Stimulated activated CD8-positive, alpha-beta memory T cell treated with anti-CD3 and anti-CD28 coated beads, Interleukin-4, amount 100 ng/mL, for 4 hours (primary cell): ENCODE results near the gene AMZ2.
"Not testable (repeated sequence)": the region's sequence is repeated elsewhere in the genome, so short reads cannot be mapped to it uniquely, and the experiment has no call there.

ENCODE experiments used
- DNase-seq, 2 donors: peaks; one replicate each; pipeline ENCODE4 v3.0.0-alpha.2; 2020; ENCODE audit warnings: low read depth in 2 of 2, low spot score in 1 of 2

AMZ2 gene

DNA sequence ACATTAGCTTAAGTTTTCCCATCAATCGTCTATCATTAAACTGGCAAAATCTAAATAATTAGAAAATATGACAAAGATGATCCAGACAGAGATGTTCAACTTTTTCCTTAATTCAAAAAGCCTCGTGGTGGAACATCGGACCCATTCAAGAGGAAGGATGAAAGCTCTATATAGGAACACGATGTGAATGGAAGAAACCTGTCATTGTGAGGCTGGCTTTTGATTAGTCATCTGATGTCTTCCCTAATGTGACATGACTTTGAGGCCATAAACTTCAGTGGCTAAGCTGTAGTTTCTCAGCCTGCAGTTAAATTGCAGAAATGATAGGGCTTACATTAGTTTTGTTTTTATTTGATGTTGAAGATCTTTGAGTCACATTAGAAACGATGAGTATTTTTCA, 1.0 kb downstream of the AMZ2 start:
- DNase-seq = no peak

DNA sequence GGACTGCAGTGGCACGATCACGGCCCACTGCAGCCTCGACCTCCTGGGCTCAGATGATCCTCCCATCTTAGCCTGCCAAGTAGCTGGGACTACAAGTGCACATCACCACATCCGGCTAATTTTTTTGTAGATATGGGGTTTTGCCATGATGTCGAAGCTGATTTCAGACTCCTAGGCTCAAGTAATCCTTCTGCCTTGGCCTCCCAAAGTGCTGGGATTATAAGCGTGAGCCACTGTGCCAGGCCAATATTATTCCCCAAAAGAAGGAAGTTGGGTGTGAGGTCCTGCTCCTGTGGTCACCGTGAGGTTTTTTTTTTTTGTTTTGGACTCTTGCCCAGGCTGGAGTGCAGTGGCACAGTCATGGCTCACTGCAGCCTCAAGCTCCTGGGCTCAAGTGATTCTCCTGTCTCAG, 1.5 kb downstream of the AMZ2 start:
- DNase-seq = no peak

DNA sequence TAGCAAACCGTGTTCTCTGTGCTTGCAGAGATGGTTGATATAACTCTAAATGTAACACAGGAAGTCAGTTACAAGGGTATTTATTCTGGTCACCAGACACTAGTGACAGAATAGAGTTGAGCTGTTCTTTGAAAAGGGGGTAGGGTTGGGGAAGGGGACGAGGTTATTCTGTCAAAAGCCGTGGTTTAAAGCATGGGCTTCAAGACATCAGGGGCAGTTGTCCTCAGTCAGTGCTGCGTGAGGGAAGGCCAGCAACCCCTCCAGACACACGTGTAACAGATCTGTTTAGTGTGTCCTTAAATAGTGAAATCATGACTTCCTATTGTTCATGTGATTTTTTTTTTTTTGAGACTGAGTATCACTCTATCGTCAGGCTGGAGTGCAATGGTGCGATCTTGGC, 5.6 kb downstream of the AMZ2 start:
- not testable (repeated sequence) for DNase-seq

DNA sequence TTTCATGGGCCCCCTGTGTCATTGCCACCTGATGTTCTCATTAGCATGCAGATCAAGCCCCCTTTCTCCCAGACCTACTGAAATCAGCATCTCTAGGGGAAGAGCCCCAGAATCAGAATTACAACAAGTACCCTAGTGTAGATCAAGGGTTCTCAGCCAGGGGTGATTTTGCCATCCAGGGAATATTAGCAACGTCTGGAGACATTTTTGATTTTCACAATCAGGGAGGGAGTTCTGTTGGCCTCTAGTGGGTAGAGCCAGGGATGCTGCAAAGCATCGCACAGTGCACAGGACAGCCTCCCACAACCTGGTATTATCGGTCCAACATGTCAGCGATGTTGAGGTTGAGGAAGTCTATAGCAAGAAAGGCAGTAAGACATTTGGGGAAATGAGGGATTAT, 7.3 kb downstream of the AMZ2 start:
- DNase-seq = no peak

DNA sequence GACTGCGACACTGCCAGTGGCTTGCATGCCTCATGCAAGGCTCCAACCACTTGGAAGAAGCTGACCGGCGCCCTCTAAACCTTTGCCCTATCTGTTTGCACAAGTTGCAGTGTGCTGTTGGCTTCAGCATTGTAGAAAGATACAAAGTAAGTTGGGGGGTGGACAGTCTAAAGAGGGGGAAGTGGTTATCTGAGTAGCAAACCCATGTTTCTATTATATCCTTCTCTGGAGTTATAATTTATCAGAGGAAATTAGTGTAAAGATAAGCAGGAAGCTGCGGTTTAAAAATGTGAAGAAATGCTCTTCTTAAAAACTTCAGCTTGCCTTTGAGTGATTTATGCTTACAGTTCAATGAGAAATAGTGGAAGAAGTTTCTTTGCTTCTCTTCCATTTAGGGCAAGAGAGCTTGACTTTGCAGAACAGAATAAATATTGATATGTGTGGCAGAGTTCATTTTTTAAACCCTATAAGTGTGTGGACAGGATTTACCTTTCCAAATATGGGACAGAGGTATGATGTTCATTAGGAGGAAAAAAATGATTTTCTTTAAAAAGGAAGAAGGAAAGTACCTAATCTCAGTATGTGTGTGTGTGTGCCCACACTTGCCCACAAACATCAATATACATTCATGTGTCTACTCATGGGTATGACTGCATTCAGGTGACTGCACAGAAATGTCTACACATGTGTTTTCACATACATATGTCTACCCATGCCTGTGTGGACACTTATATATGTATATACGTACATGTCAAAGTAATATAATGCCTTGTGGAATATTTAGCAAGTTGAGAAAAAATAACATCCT, 8.1 kb downstream of the AMZ2 start:
- no peak for DNase-seq

DNA sequence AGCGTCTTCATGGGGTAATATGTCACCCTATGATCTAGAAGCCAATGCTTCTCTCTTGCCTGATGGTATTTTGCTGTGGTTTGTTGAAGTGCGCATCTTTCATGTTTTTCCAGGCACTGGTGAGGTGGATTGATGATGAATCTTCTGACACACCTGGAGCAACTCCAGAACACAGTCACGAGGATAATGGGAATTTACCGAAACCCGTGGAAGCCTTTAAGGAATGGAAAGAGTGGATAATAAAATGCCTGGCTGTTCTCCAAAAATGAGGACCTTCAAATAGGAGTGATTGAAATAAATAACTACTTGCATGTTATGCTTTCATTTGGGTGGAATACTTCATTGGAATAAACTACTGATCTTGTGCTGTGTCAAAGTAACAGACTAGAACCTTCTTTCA, 8.9 kb downstream of the AMZ2 start:
- not testable (repeated sequence) for DNase-seq

DNA sequence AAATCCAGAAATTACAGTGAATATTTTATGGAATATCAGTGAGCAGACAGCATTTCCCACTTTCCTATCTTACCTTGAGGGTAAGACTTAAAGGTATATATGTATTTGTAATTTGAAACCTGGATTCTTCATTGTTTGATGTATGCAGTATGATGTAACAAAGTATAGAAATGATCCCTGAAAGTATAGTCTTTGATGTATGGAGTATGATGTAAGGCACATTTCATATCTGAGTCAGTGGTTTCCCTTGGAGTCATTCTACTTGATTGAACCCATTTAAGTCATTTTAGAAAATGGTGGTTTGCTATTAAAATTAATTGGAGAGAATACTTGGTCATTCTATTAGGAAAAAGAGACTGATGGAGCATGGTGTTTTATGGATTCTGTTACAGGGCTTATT, 10.1 kb downstream of the AMZ2 start:
- no peak for DNase-seq

DNA sequence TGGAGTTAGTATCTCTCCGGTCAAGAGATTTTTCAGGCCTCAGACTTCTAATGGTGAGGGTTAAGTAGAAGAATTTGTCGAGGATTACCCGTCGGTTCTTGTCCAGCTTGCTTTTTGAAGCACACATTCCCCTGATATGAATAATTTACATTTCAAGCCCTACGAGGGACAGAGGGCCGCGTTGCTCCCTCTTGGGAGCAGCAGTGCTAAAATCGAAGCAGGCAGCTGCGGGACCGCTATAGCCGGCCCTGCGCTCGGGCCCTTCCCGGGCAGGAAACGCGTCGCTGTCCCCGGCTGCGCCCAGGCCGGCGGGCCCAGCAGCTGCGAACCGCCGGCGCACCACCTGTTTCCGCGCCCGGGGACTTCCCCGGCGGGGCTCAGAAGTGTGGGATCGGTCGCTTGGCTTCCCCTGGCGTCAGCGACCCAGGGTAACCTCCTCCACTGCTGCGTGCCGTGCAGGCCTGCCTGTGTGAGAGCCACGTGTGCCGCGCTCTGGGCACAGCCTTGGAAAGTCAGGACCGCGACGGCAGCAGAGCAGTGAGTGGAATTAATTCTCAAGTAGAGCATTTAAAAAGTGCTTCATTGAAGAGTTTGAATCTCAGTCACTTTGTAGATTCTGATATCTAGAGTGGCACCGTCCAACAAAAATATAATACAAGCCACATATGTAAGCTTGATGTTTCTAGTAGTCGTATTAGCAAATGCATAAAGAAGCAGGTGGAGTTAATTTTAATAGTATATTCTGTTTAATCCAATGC, 11.2 kb downstream of the AMZ2 start:
- peak; percentile 33 to 46 for DNase-seq

DNA sequence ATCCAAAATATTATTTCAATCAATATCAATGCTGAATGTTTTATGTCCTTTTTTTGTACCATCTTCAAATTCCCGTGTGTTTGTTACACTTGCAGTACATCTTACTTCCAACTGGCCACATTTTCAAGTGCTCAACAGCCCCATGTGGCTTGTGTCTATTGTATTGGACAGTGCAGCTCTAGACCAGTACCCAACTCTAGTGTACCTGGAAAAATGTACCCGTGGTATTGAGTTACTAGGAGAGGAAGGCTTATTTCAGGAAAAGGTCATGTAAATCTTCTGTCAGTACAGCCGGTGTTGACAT, 11.8 kb downstream of the AMZ2 start:
- DNase-seq = not testable (repeated sequence)

DNA sequence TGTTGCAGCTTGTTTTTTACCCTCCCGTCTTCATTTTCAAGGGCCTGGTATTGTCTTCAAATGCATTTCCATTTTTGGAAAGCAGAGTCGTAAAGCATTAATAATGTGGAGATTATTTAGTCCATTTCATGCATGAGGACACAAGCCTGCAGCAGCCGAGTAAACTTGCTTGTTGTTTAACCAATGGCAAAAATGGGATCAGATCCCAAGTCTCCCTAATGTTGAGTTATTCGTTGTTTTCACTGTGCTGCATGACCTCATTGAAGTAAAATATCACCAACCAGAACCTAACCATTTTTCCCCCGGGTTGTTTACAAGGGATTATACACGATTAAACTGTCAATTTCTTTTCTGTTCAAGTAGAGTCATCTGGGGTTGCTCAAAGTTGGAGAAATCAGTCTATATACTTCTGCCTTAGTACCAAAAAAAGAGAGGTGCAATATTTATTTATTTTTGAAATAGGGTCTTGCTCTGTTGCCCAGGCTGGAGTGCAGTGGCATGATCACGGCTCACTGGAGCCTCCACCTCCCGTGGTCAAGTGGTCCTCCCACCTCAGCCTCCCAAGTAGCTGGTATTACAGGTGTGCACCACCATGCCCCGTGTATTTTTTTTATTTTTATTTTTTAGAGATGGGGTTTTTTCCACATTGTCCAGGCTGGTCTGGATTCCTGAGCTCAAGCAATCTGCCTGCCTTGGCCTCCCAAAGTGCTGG, 12.4 kb downstream of the AMZ2 start:
- DNase-seq = no peak

DNA sequence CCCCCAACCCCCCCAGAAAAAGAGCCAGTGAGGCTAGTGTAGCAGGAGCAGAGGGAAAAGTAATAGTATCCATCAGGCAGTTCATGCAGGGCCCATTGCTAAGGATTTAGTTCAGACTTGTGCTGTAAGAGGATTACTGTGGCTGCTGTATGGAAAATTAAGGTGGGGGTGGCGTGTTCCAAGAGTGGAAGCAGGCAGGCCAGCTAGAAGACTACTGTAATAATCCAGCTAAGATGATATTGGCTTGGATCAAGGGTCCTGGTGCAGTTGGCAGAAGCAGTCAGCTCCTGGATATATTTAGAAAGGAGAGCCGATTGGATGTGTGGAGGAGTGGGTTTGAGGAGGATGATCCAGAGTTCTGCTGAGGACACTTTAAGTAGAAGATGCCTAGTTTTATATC, 14.6 kb downstream of the AMZ2 start:
- DNase-seq = not testable (repeated sequence)

DNA sequence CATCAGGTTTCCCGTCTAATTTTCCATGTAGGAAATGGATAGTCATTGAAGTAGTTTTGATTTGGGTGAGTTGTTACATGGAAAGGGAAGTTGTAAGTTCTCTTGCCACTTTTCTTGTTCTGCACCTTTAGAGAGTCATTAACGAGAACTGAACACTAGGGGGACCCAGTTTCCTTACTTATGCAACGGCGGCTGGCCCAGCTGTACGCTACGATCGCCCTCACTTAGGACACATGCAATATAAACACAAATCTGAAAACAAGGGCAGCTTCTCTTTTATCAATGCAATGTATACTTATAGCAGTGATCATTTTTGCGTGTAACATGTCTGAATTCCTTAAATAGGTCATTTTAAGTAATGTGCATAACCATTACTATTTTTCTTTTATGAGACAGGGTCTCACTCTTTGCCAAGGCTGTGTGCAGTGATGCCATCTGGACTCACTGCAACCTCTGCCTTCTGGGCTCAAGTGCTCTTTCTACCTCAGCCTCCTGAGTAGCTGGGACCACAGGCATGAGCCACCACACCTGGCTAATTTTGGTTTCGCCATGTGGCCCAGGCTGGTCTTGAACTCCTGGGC, 15.3 kb downstream of the AMZ2 start:
- not testable (repeated sequence) for DNase-seq

DNA sequence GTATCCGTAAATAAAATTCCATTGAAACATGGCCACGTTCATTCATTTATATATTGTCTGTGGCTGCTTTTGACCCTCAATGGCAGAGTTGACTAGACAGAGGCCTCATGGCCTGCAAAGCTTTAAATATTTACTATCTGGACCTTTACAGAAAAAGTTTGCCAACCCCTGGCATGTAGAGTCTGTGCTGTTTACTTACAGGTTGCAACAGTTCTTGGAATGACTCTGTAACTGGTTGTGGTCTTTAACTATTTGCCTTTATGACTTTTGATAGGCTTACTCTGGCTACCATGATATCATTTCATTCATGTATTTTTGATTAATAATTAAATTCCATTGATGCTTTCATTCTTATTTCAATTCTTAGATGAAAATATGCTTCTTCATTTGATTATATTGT, 18.0 kb downstream of the AMZ2 start:
- not testable (repeated sequence) for DNase-seq

DNA sequence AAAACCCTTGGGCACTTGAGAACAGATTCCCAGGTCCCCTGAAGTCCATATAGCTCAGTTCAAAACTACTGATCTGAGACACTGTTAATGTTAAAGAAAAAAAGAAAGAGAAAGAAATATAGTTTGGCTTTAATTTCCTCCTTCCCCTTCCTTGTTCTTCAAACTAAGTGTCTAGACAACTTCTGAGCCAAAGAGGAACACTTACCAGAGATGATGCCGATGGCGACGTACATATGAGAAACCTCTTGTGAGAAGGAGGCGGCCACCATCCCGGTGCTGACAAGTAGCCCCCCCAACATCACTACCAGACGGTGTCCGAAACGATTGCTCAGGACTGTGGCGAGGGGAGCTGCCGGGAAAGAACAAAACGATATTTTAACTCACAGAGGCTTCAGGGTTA, 25.9 kb downstream of the AMZ2 start:
- DNase-seq = no peak

DNA sequence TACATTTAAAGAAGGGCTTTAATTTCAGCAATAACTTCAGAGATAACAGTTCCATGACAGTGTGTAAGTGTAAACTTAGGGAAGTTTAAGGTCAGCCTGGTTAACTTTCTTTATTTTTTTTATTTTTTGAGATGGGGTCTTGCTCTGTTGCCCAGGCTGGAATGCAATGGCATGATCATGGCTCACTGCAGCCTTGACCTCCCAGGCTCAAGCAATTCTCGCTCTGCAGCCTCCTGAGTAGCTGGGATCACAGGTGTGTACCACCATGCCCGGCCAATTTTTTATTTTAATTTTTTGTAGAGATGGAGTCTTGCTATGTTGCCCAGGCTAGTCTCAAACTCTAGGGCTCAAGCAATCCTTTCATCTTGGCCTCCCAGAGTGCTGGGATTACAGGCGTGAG, 28.5 kb downstream of the AMZ2 start:
- not testable (repeated sequence) for DNase-seq

DNA sequence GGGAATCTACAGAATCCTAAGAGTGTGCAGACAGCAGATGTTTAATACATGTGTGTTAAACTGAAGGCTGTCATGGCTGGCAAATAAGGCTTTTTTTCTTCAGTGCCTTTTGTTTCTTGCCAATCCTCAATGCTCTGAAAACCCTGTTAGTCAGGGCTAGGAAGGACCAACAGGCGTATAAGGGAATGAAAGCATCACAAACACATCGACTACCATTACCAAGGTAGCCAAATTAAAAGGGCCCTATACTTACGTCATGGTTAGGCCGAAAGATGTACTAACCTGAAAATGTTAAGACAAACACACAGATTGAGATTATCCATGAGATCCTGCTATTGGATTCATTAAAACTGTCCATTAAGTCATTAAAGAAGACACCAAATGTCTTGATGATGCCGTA, 30.0 kb downstream of the AMZ2 start:
- DNase-seq = no peak

DNA sequence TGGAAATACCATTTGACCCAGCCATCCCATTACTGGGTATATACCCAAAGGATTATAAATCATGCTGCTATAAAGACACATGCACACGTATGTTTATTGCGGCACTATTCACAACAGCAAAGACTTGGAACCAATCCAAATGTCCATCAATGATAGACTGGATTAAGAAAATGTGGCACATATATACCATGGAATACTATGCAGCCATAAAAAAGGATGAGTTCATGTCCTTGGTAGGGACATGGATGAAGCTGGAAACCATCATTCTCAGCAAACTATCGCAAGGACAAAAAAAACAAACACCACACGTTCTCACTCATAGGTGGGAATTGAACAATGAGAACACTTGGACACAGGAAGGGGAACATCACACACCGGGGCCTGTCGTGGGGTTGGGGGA, 34.1 kb downstream of the AMZ2 start:
- not testable (repeated sequence) for DNase-seq

DNA sequence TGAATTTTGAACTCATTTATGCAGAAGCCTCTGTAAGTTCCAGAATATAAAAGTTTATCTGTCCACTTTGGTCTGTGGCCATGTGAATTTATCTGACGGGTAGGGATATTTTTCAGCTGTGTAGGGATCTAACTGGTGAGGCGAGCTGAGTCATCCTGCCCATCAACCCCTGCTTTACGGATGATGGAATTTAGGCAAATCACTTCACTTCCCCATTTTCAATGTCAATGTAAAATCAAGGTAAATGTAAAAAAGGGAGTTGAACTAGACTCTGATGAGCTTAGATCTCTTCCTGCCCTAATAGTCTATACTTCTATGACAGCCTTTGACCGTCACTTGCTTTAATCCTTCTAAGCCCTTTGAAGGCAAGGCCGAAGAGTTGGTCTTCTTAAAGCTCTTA, 40.5 kb downstream of the AMZ2 start:
- no peak for DNase-seq

DNA sequence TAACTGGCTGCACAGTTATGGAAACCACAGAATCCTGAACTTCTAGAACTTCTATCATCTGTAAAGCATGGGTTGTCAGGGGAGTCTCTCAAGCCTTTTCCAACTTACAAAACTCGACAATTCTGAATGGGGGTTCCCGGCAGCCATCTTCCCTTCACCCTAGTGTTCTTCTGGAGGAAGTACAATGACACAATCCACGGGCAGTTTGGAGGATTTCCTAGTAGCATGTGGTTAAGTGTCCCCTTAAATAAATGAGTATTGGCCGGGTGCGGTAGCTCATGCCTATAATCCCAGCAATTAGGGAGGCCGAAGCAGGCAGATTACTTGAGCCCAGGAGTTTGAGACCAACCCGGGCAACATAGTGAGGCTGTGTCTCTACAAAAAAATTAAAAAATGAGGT, 41.0 kb downstream of the AMZ2 start:
- DNase-seq = no peak

DNA sequence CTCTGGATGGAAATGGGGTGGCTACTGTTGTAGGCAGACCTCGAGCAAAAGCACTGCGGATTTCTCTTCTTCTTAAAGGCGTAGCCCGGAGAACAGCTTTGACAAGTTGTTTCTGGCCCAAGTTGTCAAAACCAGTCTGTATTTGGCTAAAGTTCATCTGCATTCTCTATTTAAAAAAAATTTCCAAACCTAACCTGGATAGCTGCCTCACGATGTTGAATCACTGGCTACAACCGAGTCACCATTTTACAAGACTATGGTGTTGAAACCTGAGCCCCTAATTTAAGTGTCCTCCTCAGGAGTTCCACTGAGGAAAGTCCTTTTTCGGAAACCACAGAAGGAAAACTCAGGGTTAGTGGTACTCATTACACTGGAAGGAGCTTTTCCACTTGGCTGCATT, 41.6 kb downstream of the AMZ2 start:
- DNase-seq = no peak

DNA sequence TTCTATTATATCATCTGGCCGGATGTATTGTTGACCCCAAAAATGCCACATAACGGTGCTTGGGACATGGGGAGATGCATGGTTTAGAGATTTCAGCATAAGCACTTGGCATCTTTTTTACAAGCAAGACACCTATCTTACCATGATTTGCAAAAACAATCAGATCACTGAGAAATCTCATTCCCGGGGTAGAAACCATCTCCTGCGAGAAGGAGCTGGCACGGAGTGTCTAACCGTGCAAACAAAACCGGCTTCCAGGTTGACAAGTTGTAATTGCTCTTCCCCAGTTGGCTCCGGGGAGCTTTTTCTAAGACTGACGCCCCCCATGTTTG, 42.1 kb downstream of the AMZ2 start:
- DNase-seq = no peak
